ENCODE measurements around the gene RGL2.
"Not testable (repeated sequence)": the region's sequence is repeated elsewhere in the genome, so short reads cannot be mapped to it uniquely, and the experiment has no call there.

Gene RGL2

DNA sequence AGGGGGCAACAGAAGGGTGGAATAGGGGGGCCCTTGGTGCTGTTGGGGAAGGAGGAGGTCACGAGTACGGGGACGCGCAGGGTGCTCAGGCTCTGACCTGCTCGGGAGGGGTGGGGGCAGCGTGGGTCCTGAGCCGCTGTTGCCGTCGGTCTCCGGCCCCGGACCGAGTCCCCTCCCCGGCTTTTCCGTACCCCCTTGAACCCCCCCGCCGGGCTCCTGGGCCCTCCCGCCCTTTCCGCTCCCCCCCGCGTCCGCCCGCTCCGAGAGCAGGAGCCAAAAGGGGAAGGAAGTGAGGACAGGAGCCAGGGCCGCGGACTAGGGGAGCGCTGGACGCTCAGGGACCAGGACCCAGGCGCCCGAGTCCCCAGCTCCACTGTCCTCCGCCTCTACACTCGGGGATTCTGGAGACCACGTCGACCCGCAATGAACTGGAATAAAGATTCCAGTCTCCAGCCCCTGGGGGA, at the start of gene RGL2:
TSS of gene RGL2 (minus strand) at position 170 of the 464 bp plus-strand sequence. CDS start 332 bp downstream, outside the sequence.
- TF ChIP-seq, protein P1, sequence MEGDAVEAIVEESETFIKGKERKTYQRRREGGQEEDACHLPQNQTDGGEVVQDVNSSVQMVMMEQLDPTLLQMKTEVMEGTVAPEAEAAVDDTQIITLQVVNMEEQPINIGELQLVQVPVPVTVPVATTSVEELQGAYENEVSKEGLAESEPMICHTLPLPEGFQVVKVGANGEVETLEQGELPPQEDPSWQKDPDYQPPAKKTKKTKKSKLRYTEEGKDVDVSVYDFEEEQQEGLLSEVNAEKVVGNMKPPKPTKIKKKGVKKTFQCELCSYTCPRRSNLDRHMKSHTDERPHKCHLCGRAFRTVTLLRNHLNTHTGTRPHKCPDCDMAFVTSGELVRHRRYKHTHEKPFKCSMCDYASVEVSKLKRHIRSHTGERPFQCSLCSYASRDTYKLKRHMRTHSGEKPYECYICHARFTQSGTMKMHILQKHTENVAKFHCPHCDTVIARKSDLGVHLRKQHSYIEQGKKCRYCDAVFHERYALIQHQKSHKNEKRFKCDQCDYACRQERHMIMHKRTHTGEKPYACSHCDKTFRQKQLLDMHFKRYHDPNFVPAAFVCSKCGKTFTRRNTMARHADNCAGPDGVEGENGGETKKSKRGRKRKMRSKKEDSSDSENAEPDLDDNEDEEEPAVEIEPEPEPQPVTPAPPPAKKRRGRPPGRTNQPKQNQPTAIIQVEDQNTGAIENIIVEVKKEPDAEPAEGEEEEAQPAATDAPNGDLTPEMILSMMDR (IDR thresholded peaks at IDR 0.05; ENCODE audit: insufficient read depth, low read depth, low read length, missing control alignments): no peak
- peak; percentile 76 for DNase-seq (ENCODE audit: low read depth)

GRCh38 chr6:33347816-33348215, 49.1 kb upstream of the RGL2 start:
- DNase-seq (ENCODE audit: low read depth): no peak
- H3K4me3 ChIP-seq (ENCODE audit: low read depth, low read length): no peak overlapping the region
- TF ChIP-seq, protein P1 (IDR thresholded peaks at IDR 0.05; ENCODE audit: insufficient read depth, low read depth, low read length, missing control alignments): no peak

More for the DNA sequence above, at the start of gene RGL2:
- peak within 1 kb of the TSS; percentile 78 for H3K4me3 ChIP-seq (ENCODE audit: low read depth, low read length)

- not testable (repeated sequence) for H3K4me3 ChIP-seq (ENCODE audit: low read depth, low read length); DNase-seq (ENCODE audit: low read depth)
Measured at GRCh38 chr6:33346972-33347371, 48.2 kb upstream of the RGL2 start.

- TF ChIP-seq, protein P1 (IDR thresholded peaks at IDR 0.05; ENCODE audit: insufficient read depth, low read depth, low read length, missing control alignments): peak; percentile 56
- peak; percentile 89 for DNase-seq (ENCODE audit: low read depth)
- peak overlapping the region; percentile 44 for H3K4me3 ChIP-seq (ENCODE audit: low read depth, low read length)
Measured at GRCh38 chr6:33344701-33345697, 46.3 kb upstream of the RGL2 start.

- peak; percentile 88 for DNase-seq (ENCODE audit: low read depth)
- TF ChIP-seq, protein P1 (IDR thresholded peaks at IDR 0.05; ENCODE audit: insufficient read depth, low read depth, low read length, missing control alignments): no peak
- peak overlapping the region; percentile 10; the same call in 1 of the 2 replicates for H3K4me3 ChIP-seq (ENCODE audit: low read depth, low read length)
Measured at GRCh38 chr6:33343953-33344611, 45.3 kb upstream of the RGL2 start.

DNA sequence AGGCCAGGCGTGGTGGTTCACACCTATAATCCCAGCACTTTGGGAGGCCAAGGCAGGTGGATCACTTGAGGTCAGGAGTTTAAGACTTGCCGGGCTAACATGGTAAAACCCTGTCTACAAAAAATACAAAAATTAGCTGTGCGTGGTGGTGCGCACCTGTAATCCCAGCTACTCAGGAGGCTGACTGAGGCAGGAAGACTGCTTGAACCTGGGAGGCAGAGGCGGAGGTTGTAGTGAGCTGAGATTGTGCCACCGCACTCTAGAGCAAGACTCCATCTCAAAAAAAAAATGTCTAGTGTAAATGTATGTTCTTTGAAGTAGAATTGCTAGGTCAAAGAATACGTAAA, 44.8 kb upstream of the RGL2 start:
- DNase-seq (ENCODE audit: low read depth); H3K4me3 ChIP-seq (ENCODE audit: low read depth, low read length): not testable (repeated sequence)

GRCh38 chr6:33339193-33339592, 40.5 kb upstream of the RGL2 start:
- DNase-seq (ENCODE audit: low read depth): no peak
- H3K4me3 ChIP-seq (ENCODE audit: low read depth, low read length): no peak overlapping the region
- TF ChIP-seq, protein P1 (IDR thresholded peaks at IDR 0.05; ENCODE audit: insufficient read depth, low read depth, low read length, missing control alignments): no peak

Measured in GM12865 (cell line).